Stimulated activated CD8-positive, alpha-beta memory T cell treated with anti-CD3 and anti-CD28 coated beads, Interleukin-12 subunit alpha, Interleukin-12 subunit beta, amount 100 ng/mL, for 4 hours (primary cell): ENCODE results near the gene TMEM255B.

Source experiments
- DNase-seq: peaks from one replicate; pipeline ENCODE4 v3.0.0-alpha.2; 2020; ENCODE audit warnings: low read depth

Gene TMEM255B

GRCh38 chr13:113849546-113849945 is 90.5 kb downstream of the TMEM255B start:
- DNase-seq = no peak

GRCh38 chr13:113849981-113850721 is 91.1 kb downstream of the TMEM255B start:
- no peak for DNase-seq

- no peak for DNase-seq
Observed at GRCh38 chr13:113850722-113851479, 91.9 kb downstream of the TMEM255B start.

DNA sequence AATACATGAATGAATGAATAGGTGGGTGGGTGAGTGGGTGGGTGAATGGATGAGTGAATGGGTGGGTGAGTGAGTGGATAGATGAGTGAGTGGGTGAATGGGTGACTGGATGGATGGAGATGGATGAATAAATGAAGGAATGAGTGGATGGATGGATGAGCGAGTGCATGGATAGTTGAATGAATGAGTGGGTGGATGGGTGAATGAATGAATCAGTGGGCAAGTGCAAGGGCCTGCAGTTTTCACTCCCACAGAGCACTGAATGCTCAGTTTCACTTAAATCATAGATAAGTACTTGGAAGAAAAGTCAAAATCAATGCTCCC is 92.4 kb downstream of the TMEM255B start:
- no peak for DNase-seq

GRCh38 chr13:113851826-113852535 is 93.0 kb downstream of the TMEM255B start:
- DNase-seq = no peak

DNA sequence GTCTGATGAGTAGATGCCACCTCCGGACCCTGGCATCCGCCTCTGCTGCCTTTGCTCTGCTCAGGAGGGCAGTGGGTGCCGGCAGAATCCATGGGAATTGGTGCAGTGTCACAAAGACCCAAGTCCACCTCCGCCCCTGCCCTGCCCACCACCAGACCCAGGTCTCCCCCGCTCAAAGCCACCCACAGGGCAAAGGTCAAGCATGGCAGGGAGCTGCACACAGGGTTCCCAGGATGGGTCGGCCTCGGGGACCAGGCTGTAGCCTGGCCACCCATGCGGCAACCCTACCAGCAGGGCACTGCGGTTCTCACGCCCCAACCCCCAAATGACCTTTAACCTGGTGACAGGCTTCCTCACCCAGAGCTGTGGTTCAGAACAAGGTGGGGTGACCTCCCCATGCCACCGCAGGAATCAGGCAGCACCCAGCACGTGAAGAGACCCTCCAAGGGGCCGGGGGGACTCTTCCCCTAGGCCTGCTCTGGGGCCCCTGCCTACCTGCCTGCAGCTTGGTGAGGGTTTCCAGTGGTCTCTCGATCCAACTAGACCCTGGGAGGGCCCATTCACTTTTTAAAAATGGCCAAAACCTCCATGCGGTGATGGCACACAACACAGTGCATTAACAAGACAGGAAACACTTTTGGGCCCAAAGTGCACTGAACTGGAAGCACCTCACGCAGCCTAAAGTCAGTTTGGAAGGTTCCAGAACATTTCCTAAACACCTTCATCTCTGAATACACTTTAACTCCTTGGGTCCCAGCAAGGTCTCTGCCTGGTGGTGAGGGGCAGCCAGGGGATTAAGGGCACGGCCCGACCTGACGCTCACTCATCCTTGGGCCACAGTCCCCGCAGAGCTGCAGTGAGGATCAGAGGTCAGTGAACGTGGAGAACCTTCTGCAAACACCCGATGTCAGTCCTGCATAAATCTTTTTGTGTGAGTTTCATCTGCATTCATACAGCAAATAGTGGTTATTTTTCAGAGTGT is 93.8 kb downstream of the TMEM255B start:
- DNase-seq = no peak

DNA sequence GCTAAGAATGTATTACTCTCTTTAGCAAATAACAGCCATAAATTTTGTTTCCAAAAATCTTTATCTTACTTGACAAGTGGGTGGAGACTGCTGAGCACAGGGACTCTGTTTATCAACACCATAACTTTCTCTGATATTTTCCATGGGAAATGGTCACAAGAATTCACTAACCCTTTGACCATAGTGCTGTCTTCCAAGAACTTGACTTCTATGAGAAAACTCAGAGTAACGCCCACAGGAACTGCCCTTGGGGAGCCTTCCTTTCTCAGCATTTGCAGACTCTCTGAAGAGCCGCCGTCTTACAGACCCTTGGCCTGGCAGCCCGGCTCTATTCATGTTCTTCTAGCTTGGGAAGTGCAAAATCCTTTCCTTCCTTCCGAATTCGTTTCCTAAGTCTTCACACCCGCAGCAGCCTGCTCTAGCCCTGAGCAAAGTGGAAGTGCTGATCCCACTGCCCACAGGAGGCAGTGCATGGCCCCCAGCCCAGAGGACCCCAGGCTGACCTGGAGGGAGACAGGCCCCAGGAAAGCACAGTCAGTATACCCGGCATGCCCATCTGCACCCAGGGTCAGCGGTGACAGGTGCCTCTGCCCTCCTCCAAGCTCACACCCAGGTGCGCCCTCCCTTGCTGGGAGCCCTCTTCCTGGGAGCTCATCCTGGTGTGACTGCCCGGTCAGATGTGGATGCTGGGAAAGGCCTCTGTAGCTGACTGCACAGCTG is 94.7 kb downstream of the TMEM255B start:
- DNase-seq = no peak

DNA sequence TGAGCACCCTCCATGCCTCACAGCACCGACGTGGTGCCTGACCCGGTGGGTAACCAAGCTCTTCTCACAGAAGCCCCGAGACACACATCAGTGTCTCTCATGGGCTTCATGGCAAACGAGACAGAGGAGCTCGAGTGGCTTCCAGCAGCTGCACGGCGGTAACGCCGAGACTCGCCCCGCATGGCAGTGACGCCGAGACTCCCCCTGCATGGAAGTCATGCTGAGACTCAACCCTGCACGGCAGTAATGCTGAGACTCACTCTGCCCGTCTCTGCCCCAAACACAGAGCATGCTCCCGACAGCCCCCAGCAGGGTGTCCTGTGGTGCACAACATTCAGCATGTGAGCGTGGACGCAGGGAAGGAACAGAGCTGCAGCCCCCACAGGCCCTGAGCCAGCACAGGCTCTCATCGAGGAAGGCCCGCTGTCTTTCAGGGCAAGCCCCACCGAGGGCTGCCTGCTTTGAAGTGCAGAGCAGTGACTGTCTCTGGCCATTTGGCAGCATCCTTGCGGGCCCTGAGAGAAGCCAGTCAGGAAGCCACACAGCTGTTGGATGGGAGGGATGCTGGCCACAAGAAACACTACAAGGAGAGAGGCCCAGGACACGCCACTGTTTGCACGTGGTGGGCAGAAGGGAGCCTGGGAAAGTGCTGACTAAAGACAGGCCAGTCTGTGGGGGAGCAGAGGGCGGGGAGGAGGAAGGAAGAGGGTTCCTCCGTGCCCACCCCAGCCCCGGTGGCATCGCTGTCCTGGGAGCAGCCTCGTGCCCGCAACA is 95.4 kb downstream of the TMEM255B start:
- DNase-seq = no peak

DNA sequence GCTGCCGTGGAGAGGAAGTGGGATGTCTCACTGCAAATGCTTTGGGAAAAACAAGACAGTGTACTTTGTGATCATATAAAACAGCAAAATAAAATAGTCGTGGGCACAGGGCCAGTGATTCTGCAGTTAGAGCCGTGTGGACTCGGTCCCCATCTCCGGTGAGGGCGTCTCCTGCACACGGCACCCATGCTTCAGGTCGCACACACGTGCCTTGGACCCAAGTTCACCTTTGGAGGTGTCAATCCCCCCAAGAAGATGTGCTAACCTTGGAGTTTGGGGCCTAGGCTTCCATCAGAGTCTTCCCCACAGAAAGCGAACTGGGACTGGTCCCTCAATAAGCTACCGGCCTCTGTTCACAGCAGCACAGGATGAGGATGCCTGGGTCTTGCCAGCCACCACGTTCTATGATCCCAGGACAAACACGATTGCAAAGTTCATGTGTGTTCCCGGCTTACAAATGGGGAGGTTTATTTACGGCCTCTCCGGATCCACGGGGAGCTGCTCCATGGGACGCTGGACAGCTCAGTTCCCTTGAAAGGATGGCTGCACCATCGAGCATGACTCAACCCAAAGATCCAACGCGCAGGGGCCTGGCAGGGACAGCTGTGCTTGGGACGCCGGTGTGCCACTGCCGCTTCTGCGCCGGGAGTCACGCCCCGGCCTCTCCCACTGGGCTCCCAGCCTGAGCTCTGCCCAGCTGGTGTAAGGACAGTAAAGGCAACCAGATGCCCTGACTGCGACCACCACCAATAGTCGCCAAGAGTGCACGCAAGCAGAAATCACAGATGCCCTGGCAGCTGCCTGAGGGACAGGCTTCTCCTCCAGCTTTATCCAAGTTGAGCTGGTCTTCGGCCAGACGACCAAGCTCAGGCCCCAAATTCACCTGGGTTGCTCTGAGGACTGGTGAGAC is 96.2 kb downstream of the TMEM255B start:
- DNase-seq = no peak

DNA sequence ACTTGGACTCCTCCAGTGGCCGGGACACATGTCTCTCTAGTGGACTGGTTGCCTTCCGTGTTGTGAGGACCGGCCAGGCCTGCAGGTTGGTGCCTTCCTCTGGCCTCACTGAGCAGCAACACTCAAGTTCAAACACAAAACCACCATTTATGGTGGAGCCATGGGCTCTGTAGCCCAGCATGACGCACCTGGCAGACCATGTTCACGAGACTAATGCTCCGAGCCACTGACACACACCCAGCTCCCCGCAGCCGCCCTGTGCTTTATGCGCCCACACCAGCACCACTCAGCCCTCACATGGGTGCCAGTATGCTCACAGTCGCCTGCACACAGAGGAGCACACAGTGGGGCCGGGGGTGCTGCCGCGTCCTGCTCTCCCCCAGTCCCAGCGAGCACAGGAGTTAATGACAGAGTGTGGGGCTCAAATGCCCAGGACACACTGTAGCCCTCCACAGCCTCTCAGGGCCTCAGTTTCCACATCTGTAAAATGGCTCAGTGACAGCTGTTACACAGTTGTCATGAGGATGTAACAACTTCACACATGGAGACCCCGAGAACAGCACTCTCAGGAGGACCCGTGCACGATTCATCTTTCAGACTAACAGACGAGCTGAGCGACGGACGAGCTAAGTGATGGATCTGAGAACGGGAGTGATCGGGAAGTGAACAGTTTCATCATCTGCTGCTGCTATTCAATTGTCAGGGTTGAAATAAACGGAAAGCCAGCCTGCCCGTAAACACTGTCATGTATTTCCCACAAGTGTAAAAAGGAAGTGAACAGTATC is 97.1 kb downstream of the TMEM255B start:
- DNase-seq = no peak

DNA sequence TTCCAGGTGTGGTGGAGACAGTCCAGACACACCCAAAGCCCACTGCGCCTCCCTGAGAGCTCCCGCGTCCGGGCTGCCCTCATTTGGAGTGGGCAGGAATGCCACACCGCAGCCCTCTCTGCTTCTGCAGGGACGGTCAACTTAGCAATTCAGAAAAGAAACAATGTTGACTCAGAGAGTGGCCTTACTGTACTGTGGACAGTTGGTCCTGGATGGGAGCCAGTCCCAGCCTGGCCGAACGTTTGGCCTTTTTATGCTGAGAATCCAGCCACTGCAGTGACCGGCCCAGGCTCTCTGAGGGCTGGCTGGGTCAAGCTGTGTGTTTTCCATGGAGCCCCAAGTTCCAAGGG is 97.7 kb downstream of the TMEM255B start:
- no peak for DNase-seq

GRCh38 chr13:113857531-113858195 is 98.6 kb downstream of the TMEM255B start:
- no peak for DNase-seq

DNA sequence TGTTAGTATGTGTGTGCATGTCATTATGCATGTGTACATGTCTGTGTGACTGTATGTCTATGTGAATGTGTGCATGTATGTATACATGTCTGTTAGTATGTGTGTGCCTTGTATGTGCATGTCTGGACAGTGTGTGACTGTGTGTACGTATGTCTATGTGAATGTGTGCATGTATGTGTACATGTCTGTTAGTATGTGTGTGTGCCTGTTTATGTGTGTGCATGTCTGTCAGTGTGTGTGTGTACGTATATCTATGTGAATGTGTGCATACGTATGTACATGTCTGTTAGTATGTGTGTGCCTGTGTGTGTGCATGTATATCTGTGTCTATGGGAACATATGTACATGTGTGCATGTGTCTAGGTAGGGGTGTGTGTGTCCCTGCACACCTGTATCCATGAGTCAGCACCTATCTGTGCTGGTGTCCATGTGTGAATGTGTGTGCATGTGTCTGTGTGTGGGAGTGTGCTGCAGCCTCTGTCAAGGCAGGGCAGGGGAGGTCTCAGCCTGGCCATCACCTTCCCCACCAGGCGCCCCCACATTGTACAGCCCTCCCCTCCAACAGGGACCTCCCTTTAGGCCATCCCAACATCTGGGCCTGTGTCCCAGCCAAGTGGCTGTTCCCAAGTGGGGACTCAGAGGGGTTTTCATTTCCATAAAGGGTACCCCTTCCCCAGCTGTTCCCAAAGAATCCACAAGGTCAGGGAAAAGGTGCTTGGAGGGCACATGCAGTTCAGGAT is 100.5 kb downstream of the TMEM255B start:
- no peak for DNase-seq

DNA sequence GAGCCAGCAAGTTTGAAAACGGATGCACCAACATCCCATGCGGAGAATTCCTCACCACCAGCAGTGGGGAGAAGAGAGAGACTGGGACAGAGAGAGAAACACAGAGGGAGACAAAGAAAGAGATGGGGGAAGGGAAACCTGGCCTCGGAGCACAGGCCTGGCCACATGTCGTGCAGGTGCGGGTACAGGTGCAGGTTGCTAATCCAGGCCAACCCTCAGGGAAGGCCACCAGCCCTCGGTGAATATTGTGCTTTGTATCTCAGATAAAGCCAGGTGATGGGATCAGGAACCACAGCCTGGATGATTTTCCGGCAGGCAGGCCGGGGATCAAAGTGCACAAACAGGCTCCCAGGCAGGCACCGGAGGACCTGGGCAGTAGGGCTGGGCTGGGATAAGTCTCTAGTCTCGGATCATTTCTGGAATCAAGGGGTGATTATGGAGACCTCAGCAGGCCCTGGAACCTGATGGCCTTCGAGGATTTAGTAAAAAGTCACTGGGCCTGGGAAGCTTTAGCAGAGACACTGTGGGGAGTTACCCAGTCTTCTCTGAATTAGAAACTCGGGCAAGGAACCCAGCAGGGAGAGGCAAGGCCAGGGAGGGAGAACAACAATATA is 101.1 kb downstream of the TMEM255B start:
- DNase-seq = no peak

- DNase-seq = no peak
Observed at GRCh38 chr13:113860665-113861432, 101.8 kb downstream of the TMEM255B start.

DNA sequence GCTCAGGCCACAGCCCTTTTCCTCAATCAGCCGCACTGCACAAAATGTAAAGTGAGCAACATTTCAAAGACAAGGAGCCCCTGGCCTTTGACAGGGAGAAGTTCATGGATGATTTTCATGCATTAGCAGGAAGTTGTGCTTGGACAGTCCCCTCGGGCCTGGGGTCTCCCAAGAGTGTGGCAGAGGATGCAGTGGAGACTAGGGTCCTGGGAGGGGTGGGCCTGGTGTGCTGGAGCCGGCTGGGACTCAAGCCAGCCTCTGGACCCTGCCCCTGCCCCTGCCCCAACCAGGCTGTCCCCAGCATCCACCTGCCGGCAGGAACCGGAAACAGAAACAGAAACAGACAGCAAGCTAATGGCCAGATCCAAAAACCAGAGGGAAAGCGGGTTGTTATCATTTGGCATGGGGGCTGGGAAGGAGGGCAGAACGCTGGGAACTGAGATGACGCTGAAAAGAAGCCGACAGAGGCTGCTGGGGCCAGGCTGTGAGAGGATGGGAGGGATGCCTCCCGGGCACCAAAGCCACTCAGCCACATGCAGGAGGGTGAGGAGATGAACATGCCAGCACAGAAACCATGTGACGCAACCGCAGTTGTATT is 102.5 kb downstream of the TMEM255B start:
- no peak for DNase-seq
